OCI-LY3 (cell line): ENCODE results near the gene TBL1XR1.

Experiments used
- CTCF ChIP-seq: fragments of 200-600, 300-600 bp; sonication (generic); IDR thresholded peaks from 2 replicates; pipeline ENCODE4 v1.5.1; 2014; ENCODE audit warnings: antibody characterized with exemption, low read length, low read depth
- EZH2phosphoT487 ChIP-seq: fragments of 200-600 bp; shearing (Covaris generic); IDR thresholded peaks from 2 replicates; pipeline ENCODE4 v1.6.1; 2018; ENCODE audit warnings: antibody characterized with exemption, mixed run types, low read depth

GRCh38 chr3:177124882-177125281, 72.4 kb downstream of the TBL1XR1 start:
- no peak for TF ChIP-seq CTCF
- no peak for TF ChIP-seq EZH2phosphoT487
